ENCODE results near the gene GARIN5B.

The GARIN5B gene

DNA sequence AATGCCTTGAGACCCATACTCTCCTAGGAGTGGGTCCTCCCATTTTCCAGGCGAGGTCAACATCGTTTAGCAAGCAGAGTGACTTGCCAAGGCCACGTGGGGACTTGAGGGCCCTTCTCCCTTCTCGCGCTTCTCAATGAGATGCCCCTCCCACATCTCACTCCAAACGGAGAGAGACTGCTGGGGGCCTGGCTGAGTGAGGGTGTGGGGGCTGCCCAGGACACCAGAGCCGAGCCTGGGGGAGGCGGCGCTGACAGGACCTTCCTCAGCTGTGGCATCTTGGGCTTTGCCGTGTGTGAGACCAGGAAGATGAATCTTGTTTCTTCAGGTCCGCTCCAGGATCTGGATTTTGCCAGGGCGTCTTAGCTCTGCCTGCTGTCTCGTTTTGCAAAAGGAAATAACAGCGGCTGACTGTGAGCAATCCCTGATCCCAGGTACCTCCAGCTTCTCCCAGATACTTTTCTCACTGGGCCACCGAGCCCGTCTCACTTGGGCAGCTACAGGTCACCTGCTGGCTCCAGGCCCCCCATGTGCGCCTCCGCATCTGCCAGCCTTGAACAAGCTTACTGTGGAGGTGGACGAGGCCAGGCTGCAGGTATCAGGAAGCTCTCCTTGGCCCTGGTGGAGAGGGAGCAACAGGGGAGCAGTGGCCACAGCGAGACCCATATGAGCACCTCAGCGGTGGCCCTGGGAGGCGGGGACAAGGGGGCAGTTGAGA, 14.6 kb downstream of the GARIN5B start (continued):
- TF ChIP-seq PPARA (CRISPR knock-in tag; IDR thresholded peaks at IDR 0.05; ENCODE audit: borderline replicate concordance) (no peak), TCF4 (CRISPR knock-in tag; IDR thresholded peaks at IDR 0.05; ENCODE audit: borderline replicate concordance) (no peak), ZNF8 (CRISPR knock-in tag; IDR thresholded peaks at IDR 0.05) (no peak)

DNA sequence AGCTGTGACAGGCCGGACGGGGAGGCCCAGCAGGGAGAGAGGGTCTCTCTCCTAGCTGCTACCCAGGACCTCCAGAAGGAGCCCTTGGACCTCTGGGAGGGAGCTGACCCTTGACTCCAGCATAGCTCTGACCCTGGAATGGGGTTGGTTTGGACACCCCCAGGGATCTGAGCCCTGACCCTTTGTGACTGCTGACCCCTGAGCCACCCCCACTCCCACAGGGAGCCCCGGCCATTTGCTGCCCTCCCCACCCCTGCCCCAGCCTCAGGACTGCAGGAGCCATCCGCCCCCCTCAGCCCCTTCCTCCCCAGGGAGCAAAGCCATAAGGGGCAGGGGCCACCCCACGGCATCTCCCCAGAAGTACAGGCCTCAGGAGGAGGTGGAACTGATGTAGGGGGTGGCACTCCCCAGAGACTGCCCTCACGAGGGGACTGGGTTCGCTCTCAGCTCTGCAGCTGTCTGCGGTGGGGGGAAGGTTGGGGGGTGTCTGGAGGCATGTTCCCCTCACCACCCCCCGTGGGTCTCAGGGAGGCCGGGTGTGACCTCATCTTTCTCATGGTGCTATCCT, 15.5 kb downstream of the GARIN5B start:
- ATAC-seq: no peak
- TF ChIP-seq TCF4 (CRISPR knock-in tag; IDR thresholded peaks at IDR 0.05; ENCODE audit: borderline replicate concordance) (no peak), ZFP30 (CRISPR knock-in tag; IDR thresholded peaks at IDR 0.05) (no peak), TOX (CRISPR knock-in tag; IDR thresholded peaks at IDR 0.05; ENCODE audit: borderline replicate concordance) (no peak), ISL1 (CRISPR knock-in tag; IDR thresholded peaks at IDR 0.05) (no peak), ZC3H10 (CRISPR knock-in tag; IDR thresholded peaks at IDR 0.05) (no peak), OSR1 (CRISPR knock-in tag; IDR thresholded peaks at IDR 0.05) (no peak), GLIS3 (CRISPR knock-in tag; IDR thresholded peaks at IDR 0.05) (no peak), ARNTL (CRISPR knock-in tag; IDR thresholded peaks at IDR 0.05; ENCODE audit: borderline replicate concordance, low read depth) (no peak), CSDC2 (CRISPR knock-in tag; IDR thresholded peaks at IDR 0.05) (no peak), ZNF8 (CRISPR knock-in tag; IDR thresholded peaks at IDR 0.05) (no peak)
- TF ChIP-seq, protein P1, sequence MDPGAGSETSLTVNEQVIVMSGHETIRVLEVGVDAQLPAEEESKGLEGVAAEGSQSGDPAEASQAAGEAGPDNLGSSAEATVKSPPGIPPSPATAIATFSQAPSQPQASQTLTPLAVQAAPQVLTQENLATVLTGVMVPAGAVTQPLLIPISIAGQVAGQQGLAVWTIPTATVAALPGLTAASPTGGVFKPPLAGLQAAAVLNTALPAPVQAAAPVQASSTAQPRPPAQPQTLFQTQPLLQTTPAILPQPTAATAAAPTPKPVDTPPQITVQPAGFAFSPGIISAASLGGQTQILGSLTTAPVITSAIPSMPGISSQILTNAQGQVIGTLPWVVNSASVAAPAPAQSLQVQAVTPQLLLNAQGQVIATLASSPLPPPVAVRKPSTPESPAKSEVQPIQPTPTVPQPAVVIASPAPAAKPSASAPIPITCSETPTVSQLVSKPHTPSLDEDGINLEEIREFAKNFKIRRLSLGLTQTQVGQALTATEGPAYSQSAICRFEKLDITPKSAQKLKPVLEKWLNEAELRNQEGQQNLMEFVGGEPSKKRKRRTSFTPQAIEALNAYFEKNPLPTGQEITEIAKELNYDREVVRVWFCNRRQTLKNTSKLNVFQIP (CRISPR knock-in tag; IDR thresholded peaks at IDR 0.05; ENCODE audit: borderline replicate concordance, low read depth): no peak
- TF ChIP-seq, protein P2, sequence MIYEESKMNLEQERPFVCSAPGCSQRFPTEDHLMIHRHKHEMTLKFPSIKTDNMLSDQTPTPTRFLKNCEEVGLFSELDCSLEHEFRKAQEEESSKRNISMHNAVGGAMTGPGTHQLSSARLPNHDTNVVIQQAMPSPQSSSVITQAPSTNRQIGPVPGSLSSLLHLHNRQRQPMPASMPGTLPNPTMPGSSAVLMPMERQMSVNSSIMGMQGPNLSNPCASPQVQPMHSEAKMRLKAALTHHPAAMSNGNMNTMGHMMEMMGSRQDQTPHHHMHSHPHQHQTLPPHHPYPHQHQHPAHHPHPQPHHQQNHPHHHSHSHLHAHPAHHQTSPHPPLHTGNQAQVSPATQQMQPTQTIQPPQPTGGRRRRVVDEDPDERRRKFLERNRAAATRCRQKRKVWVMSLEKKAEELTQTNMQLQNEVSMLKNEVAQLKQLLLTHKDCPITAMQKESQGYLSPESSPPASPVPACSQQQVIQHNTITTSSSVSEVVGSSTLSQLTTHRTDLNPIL (CRISPR knock-in tag; IDR thresholded peaks at IDR 0.05; ENCODE audit: low read depth): no peak
- TF ChIP-seq, protein P3, sequence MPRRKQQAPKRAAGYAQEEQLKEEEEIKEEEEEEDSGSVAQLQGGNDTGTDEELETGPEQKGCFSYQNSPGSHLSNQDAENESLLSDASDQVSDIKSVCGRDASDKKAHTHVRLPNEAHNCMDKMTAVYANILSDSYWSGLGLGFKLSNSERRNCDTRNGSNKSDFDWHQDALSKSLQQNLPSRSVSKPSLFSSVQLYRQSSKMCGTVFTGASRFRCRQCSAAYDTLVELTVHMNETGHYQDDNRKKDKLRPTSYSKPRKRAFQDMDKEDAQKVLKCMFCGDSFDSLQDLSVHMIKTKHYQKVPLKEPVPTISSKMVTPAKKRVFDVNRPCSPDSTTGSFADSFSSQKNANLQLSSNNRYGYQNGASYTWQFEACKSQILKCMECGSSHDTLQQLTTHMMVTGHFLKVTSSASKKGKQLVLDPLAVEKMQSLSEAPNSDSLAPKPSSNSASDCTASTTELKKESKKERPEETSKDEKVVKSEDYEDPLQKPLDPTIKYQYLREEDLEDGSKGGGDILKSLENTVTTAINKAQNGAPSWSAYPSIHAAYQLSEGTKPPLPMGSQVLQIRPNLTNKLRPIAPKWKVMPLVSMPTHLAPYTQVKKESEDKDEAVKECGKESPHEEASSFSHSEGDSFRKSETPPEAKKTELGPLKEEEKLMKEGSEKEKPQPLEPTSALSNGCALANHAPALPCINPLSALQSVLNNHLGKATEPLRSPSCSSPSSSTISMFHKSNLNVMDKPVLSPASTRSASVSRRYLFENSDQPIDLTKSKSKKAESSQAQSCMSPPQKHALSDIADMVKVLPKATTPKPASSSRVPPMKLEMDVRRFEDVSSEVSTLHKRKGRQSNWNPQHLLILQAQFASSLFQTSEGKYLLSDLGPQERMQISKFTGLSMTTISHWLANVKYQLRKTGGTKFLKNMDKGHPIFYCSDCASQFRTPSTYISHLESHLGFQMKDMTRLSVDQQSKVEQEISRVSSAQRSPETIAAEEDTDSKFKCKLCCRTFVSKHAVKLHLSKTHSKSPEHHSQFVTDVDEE (CRISPR knock-in tag; IDR thresholded peaks at IDR 0.05): no peak

DNA sequence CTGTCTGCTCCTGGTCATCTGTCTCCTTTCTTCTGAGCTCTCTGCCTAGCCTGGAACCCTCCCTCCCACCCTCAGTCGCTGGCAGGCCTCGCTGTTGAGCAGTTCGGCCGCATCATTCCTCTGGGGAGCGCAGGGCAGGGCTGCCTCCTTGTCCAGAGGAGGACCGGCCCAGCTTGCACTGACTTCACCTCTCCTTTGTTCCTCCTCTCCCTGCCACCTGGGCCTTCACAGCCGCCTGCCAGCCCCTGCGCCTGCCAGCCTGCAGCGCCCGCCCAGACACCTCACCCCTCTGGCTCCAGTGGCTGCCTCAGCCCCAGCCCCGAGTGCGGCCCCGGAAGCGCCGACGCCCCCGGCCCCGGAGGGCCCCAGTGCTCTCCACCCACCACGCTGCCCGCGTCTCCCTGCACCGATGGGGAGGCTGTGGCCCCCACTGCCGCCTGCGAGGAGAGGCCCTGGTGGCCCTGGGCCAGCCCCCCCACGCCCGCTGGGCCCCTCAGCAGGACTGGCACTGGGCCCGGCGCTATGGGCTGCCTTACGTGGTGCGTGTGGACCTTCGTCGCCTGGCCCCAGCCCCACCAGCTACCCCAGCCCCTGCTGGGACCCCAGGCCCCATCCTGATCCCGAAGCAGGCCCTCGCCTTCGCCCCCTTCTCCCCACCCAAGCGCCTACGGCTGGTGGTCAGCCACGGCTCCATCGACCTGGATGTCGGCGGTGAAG, 16.2 kb downstream of the GARIN5B start:
- TF ChIP-seq RARB (CRISPR knock-in tag; IDR thresholded peaks at IDR 0.05): no peak
- no peak for TF ChIP-seq ZNF70 (CRISPR knock-in tag; IDR thresholded peaks at IDR 0.05)
- TF ChIP-seq BACH2 (CRISPR knock-in tag; IDR thresholded peaks at IDR 0.05; ENCODE audit: borderline replicate concordance): no peak
- ATAC-seq: no peak

DNA sequence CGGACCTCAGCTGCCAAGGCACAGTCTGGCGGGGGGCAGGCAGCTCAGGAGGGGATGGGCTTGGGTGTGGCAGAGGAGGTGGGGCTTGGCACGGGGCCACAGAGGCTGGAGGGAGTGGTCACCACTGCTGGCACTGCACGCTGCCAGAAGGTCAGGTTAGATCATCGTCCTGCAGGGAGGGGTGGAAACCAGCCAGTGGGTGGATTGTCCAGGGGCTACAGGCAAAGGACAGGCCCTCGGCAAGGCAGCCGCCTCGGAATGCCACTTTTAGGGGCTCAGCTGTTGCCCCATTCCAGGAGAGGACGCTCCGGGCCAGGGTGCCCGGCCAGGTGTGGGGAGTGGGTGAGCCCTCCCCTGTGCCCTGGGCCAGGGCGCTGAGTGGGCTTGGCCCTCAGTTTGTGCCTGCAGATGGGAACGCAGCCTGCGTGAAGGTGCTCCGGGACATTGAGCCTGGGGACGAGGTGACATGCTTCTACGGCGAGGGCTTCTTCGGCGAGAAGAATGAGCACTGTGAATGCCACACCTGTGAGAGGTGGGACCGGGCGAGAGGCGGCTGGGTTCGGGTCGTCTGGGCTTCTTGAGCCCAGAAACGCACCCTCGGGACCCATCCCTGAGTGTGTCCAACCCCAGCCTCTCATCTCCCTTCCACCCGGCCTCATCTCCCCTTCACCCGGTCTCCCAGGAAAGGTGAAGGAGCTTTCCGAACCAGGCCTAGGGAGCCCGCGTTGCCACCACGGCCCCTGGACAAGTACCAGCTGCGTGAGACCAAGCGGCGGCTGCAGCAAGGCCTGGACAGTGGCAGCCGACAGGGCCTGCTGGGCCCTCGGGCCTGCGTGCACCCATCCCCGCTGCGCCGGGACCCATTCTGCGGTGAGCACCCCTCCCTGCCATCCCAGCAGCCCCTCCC, 17.0 kb downstream of the GARIN5B start:
- no peak for ATAC-seq
- TF ChIP-seq ARNTL (CRISPR knock-in tag; IDR thresholded peaks at IDR 0.05; ENCODE audit: borderline replicate concordance, low read depth) (no peak), ZFP30 (CRISPR knock-in tag; IDR thresholded peaks at IDR 0.05) (no peak), ZNF565 (CRISPR knock-in tag; conservative IDR thresholded peaks at IDR 0.05; ENCODE audit: low read depth) (no peak), SNAI2 (CRISPR knock-in tag; IDR thresholded peaks at IDR 0.05) (no peak), ZNF8 (CRISPR knock-in tag; IDR thresholded peaks at IDR 0.05) (no peak), GLIS3 (CRISPR knock-in tag; IDR thresholded peaks at IDR 0.05) (no peak), ISL1 (CRISPR knock-in tag; IDR thresholded peaks at IDR 0.05) (no peak), PPARA (CRISPR knock-in tag; IDR thresholded peaks at IDR 0.05; ENCODE audit: borderline replicate concordance) (no peak), ZNF70 (CRISPR knock-in tag; IDR thresholded peaks at IDR 0.05) (no peak)
- TF ChIP-seq, protein P4, sequence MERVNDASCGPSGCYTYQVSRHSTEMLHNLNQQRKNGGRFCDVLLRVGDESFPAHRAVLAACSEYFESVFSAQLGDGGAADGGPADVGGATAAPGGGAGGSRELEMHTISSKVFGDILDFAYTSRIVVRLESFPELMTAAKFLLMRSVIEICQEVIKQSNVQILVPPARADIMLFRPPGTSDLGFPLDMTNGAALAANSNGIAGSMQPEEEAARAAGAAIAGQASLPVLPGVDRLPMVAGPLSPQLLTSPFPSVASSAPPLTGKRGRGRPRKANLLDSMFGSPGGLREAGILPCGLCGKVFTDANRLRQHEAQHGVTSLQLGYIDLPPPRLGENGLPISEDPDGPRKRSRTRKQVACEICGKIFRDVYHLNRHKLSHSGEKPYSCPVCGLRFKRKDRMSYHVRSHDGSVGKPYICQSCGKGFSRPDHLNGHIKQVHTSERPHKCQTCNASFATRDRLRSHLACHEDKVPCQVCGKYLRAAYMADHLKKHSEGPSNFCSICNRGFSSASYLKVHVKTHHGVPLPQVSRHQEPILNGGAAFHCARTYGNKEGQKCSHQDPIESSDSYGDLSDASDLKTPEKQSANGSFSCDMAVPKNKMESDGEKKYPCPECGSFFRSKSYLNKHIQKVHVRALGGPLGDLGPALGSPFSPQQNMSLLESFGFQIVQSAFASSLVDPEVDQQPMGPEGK (CRISPR knock-in tag; IDR thresholded peaks at IDR 0.05; ENCODE audit: borderline replicate concordance): no peak
- TF ChIP-seq, protein P2 (CRISPR knock-in tag; IDR thresholded peaks at IDR 0.05; ENCODE audit: low read depth): no peak
- TF ChIP-seq, protein P3 (CRISPR knock-in tag; IDR thresholded peaks at IDR 0.05): no peak
